A549 treated with CpdA at 1 μM for 4 hours (cell line): ENCODE measurements around the gene EIF2B1. TPM values are rescaled to one million over a fixed set of nuclear protein-coding genes. Genes with fewer than 3 reads are reported as not detected.

Source experiments
- total RNA-seq: library from RNA; stranded (reverse); fragments of 200-300 nt; extraction: Qiagen RNA extraction; gene quantifications from 5 replicates; pipeline ENCODE4 v1.2.3, GENCODE V29; 2022; ENCODE audit warnings: low read depth

EIF2B1 gene
- 33.1 to 38.5 TPM (median 35.9 TPM) in 5 replicates for total RNA-seq

DNA sequence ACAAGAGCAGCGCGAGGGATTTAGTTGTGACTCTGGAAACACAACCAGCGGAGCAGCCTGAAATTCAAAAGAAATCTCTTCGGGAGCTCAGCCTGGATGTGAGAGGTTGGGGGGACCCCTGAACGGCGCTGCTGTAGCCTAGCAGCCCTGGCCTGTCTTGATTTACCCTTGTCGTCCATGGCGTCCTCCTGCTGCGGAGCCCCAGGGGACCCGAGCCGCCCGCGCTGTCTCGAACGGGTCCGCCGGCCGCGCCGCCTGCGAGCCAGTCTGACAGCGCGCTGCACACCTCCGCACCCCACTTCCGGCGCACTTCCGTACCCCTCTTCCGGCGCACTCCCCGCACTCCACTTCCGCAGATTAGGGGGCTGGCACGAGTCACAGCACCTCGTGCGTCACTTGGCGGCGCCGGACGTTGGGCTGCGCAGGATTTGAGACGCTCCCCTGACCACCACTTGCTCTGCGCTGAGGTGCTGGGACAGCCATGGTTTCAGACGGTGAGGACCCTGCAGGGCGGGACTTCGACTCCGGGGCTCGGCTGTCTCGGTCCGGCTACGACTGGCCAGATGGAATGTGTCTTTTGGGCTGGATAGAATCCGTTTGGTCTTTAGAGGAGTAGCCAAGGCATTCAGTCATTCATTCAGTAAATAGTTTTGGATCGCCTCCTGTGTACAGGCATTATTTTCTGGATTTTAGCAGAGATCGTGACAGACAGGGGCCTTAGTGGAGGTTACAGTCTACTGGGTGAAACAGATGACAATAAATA is at the start of gene EIF2B1, which contains the start of gene GTF2H3:
Gene EIF2B1 (minus strand): TSS at position 308 of the 763 bp plus-strand sequence. CDS start 129 bp downstream, at position 179.
Gene GTF2H3 (plus strand): TSS at position 451 of the 763 bp plus-strand sequence. CDS start 31 bp downstream, at position 482.

DNA sequence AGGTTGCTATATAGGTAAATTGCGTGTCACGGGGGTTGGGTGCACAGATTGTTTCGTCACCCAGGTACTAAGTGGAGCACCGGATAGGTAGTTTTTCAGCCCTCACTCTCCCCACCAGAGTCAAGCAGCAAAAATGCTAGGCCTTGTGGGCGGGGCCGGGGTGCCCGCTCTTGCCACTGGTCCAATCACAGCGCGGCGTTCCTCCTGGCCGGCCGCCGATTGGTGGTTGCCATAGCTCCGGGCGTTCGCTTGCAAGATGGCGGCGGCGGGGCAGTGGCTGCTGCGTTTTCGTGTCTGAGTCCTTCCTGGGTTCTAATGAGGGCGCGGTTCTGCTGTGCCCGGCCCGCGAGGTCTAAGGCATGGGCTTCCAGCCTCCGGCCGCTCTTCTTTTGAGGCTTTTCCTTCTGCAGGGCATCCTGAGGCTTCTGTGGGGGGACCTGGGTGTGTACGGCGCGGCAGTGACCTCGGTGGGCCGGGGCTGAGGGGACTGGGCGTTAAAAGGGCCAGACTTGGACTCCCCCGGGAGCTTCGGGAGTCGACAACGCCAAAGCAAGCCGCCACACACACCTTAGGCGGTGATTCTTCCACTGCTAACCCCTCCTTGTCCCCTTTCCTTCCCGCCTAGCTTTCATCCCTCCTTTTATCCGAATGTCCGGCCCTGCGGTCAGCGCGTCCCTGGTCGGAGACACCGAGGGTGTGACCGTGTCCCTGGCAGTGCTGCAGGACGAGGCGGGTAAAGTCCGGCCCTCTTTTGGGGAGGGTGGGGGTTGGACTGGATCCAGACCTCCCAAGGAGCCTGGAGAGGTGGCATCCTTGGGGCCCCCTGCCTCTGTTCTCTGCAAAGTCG is 37.6 kb upstream of the EIF2B1 start, which contains the start of gene TCTN2:
Gene TCTN2 (plus strand): TSS at position 232 of the 847 bp plus-strand sequence. CDS start 128 bp downstream, at position 360.

DNA sequence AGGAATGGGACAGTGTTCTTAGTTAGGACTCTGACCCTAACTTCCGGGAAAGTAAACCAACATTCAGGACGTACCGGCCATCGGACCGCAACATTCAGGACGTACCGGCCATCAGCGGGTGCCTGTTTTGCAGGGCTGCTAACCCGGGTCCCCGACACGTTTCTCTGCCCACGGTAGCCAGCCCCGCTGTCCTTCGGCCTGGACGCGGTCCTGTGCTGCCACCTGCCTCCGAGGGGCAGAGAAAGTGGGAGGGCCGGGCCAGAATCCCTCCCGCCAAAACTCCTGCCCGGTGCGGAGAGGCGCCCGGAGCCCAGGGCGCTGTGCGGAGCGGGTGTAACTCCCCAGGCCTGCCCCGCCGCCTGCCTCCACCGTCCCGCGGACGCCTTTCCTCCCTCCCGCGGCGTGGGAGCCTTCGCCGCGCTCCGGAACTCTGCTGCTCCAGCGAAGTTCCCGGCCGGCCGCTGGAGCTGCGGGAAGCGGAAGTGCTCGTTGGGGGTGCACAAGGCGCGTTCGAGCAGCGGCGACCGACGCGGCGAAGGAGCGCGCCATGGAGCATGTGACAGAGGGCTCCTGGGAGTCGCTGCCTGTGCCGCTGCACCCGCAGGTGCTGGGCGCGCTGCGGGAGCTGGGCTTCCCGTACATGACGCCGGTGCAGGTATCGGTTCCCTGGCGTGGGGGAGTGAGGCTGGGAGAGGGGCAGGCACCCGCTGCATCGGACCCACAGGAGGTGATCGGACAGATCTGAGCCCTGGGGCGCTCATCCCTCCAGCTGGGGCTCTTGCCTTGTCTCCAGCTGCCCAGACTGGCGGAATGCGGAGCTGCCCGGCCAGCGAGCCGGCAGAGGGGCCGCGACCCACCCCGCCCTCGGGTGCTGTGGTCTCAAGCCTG is 31.6 kb downstream of the EIF2B1 start, which contains the start of gene DDX55:
Gene DDX55 (plus strand): TSS at position 498 of the 888 bp plus-strand sequence. CDS start 50 bp downstream, at position 548.

Other genes with a start within 250 kb of the EIF2B1 start
- gene KMT5A, start 249.6 kb downstream of the EIF2B1 start, total RNA-seq: 47.8 to 58.0 TPM (median 51.4 TPM) in 5 replicates
- 1.5 to 1.7 TPM (median 1.7 TPM) in 5 replicates for gene RILPL2, start 197.0 kb downstream of the EIF2B1 start, total RNA-seq
- gene SNRNP35, start 175.5 kb downstream of the EIF2B1 start, total RNA-seq: 16.9 to 20.6 TPM (median 19.1 TPM) in 5 replicates
- gene RILPL1, start 100.0 kb downstream of the EIF2B1 start, total RNA-seq: 8.3 to 14.6 TPM (median 12.2 TPM) in 5 replicates
- gene TMED2, start 49.1 kb downstream of the EIF2B1 start, total RNA-seq: 179 to 207 TPM (median 187 TPM) in 5 replicates
- gene DDX55, start 31.6 kb downstream of the EIF2B1 start, total RNA-seq: 32.6 to 35.8 TPM (median 33.5 TPM) in 5 replicates
- gene GTF2H3, start 143 bp upstream of the EIF2B1 start, total RNA-seq: 22.6 to 45.8 TPM (median 26.8 TPM) in 5 replicates
- gene TCTN2, start 37.4 kb upstream of the EIF2B1 start, total RNA-seq: 11.4 to 15.1 TPM (median 12.8 TPM) in 5 replicates
- 17.2 to 25.2 TPM (median 23.9 TPM) in 5 replicates for gene ATP6V0A2, start 78.7 kb upstream of the EIF2B1 start, total RNA-seq
- 0.15 to 0.36 TPM (median 0.19 TPM) in 5 replicates for gene DNAH10, start 128.6 kb upstream of the EIF2B1 start, total RNA-seq